Karpas-422 (cell line): Measurements from ENCODE around the gene GCK. TPM values are rescaled to one million over a fixed set of nuclear protein-coding genes. Genes with fewer than 3 reads are reported as not detected.

Experiments
- DNase-seq: peaks from one replicate; pipeline ENCODE4 v3.0.0-alpha.2; 2015
- H2AFZ ChIP-seq: fragments of 200-600 bp; sonication (generic); 2 replicates; pipeline ENCODE4 v1.6.1; 2014; ENCODE audit warnings: antibody characterized with exemption, low read length, mixed read lengths
- H3K27ac ChIP-seq: fragments of 200-600 bp; sonication (generic); 2 replicates; pipeline ENCODE4 v1.5.1; 2014; ENCODE audit warnings: mild to moderate bottlenecking, low read length, moderate library complexity
- H3K27me3 ChIP-seq: fragments of 200-600 bp; sonication (generic); 2 replicates; pipeline ENCODE4 v1.6.1; 2014; ENCODE audit warnings: low read length, mixed read lengths
- H3K36me3 ChIP-seq: fragments of 200-600 bp; sonication (generic); 2 replicates; pipeline ENCODE4 v1.6.1; 2014; ENCODE audit warnings: low read length, mixed read lengths; ENCODE audit not compliant: insufficient read depth
- H3K4me1 ChIP-seq: fragments of 200-600 bp; sonication (generic); 2 replicates; pipeline ENCODE4 v1.6.1; 2014; ENCODE audit warnings: mild to moderate bottlenecking, low read length, mixed read lengths
- H3K4me2 ChIP-seq: fragments of 200-600 bp; sonication (generic); 2 replicates; pipeline ENCODE4 v1.6.1; 2014; ENCODE audit warnings: low read length, low read depth, mild to moderate bottlenecking; ENCODE audit not compliant: poor library complexity, severe bottlenecking
- H3K4me3 ChIP-seq: fragments of 200-600 bp; sonication (generic); 2 replicates; pipeline ENCODE4 v1.5.1; 2014; ENCODE audit warnings: mild to moderate bottlenecking, antibody characterized with exemption, low read length, mixed read lengths
- H3K79me2 ChIP-seq: fragments of 200-600 bp; sonication (generic); 2 replicates; pipeline ENCODE4 v1.6.1; 2014; ENCODE audit warnings: mild to moderate bottlenecking, low read length, mixed read lengths
- H3K9ac ChIP-seq: fragments of 200-600 bp; sonication (generic); 2 replicates; pipeline ENCODE4 v1.6.0; 2014; ENCODE audit warnings: low read length
- H3K9me2 ChIP-seq: fragments of 200-600 bp; sonication (generic), shearing (Covaris generic); replicated peaks from 2 replicates; pipeline ENCODE4 v1.6.0; 2014; ENCODE audit warnings: mild to moderate bottlenecking, low read length, moderate library complexity; ENCODE audit not compliant: insufficient read depth
- H3K9me3 ChIP-seq: fragments of 300-700, 200-600 bp; sonication (generic); 2 replicates; pipeline ENCODE4 v1.6.1; 2014; ENCODE audit warnings: low read length, mixed read lengths
- H4K20me1 ChIP-seq: fragments of 200-600 bp; sonication (generic); 2 replicates; pipeline ENCODE4 v1.6.1; 2014; ENCODE audit warnings: mild to moderate bottlenecking, antibody characterized with exemption, low read length, low read depth; ENCODE audit not compliant: insufficient read depth
- total RNA-seq: library from RNA; depleted of rRNA; stranded (reverse); fragments of >200 nt; shearing (Covaris generic); gene quantifications from 2 replicates; pipeline ENCODE4 v1.2.3, GENCODE V29; 2014; ENCODE audit warnings: low replicate concordance

The GCK gene
- total RNA-seq, 1 experiment from 2014 or later, result not detected

DNA sequence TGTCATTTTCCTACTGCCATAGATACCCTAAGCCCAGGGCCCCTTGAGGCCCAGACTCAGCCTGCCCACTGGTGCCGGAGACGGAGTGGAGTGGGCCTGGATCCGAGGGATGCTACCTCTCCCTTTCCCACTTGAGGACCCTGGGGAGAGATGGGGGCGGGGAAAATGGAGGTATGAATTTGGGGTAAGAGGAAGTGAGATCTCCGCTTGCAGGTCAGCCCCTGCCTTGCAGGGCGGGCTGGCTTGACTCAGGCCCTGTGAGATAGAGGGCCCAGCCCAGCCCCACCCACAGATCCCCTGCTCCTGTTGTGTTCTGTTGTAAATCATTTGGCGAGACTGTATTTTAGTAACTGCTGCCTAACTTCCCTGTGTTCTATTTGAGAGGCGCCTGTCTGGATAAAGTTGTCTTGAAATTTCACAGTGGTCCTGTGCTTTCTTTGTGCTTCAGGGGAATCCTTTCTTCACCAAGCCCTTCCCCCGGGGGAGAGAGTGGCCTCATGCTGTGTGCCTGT is 24.7 kb upstream of the GCK start:
- H3K4me3 ChIP-seq, result no peak overlapping the region
- H4K20me1 ChIP-seq, result no peaks in the 10 kb centered on the region
- peak overlapping the region; percentile 52 for H3K9ac ChIP-seq
- H3K9me3 ChIP-seq, result no peaks in the 10 kb centered on the region
- DNase-seq, result peak; percentile 57
- H3K79me2 ChIP-seq, result no peaks in the 10 kb centered on the region
- H3K27me3 ChIP-seq, result no peaks in the 10 kb centered on the region
- no peak overlapping the region for H2AFZ ChIP-seq
- peaks cover 16% of the 10 kb centered on the region for H3K4me1 ChIP-seq
- H3K27ac ChIP-seq, result peak overlapping the region; percentile 60
- H3K9me2 ChIP-seq, result no peaks in the 10 kb centered on the region
- peak overlapping the region; percentile 21 for H3K4me2 ChIP-seq
- H3K36me3 ChIP-seq, result peaks cover 16% of the 10 kb centered on the region; the same call in 1 of the 2 replicates

DNA sequence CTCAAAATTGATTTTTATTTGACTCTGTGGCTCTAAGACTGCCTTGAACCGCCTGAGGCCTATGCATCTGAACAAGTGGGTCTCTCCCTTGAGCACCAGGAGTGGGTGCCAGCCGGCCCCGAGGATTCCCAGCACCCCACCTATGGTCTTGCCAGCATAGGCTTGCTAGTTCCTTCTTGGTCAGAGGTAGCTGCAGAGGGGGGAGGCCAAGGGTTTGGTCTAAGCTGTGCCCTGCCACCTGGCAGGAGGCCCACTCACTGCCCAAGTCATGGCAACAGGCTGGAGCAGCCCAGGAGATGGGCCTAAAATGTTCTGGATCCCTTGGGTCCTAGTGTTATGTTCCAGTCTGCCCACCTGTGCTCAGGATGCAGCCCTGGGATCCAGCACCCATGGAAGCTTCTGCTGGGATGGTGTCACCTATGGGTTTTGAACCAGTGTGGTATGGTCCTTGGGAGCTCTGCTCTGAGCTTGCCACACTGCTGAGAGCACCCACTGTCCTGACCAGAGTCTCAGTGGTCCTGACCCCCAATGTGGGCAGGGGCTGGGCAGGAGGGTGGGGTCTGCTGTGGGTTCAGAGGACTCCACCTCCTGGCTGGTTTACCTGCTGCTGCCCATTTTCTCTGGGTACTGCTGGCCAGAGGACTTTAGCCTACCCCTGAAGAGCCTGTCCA is 24.1 kb upstream of the GCK start:
- H3K4me2 ChIP-seq, result peak overlapping the region; percentile 21
- H3K27ac ChIP-seq, result peak overlapping the region; percentile 60
- no peaks in the 10 kb centered on the region for H3K9me3 ChIP-seq

GRCh38 chr7:44212581-44213184 is 23.4 kb upstream of the GCK start:
- Histone ChIP-seq H3K36me3 (peaks cover 16% of the 10 kb centered on the region; the same call in 1 of the 2 replicates), H3K9me3 (no peaks in the 10 kb centered on the region), H3K9me2 (no peaks in the 10 kb centered on the region), H4K20me1 (no peaks in the 10 kb centered on the region), H3K4me1 (peaks cover 16% of the 10 kb centered on the region), H3K4me2 (no peak overlapping the region), H3K79me2 (no peaks in the 10 kb centered on the region), H3K4me3 (no peak overlapping the region), H2AFZ (no peak overlapping the region), H3K27ac (no peak overlapping the region), H3K9ac (no peak overlapping the region), H3K27me3 (no peaks in the 10 kb centered on the region)
- no peak for DNase-seq

More for the DNA sequence above, 24.1 kb upstream of the GCK start:
- DNase-seq, result no peak
- Histone ChIP-seq H3K4me1 (peaks cover 16% of the 10 kb centered on the region), H3K27me3 (no peaks in the 10 kb centered on the region), H3K9me2 (no peaks in the 10 kb centered on the region), H3K9ac (peak overlapping the region; percentile 52; the same call in 1 of the 2 replicates), H4K20me1 (no peaks in the 10 kb centered on the region), H3K79me2 (no peaks in the 10 kb centered on the region), H3K4me3 (no peak overlapping the region), H3K36me3 (peaks cover 16% of the 10 kb centered on the region; the same call in 1 of the 2 replicates), H2AFZ (no peak overlapping the region)

GRCh38 chr7:44212018-44212417 is 22.8 kb upstream of the GCK start:
- Histone ChIP-seq H3K9me2 (no peaks in the 10 kb centered on the region), H2AFZ (no peak overlapping the region), H3K4me3 (no peak overlapping the region), H3K27me3 (no peaks in the 10 kb centered on the region), H3K9ac (no peak overlapping the region), H3K36me3 (peaks cover 21% of the 10 kb centered on the region; the same call in 1 of the 2 replicates), H3K79me2 (no peaks in the 10 kb centered on the region), H3K27ac (no peak overlapping the region), H4K20me1 (no peaks in the 10 kb centered on the region), H3K9me3 (no peaks in the 10 kb centered on the region), H3K4me2 (no peak overlapping the region), H3K4me1 (peaks cover 16% of the 10 kb centered on the region)
- DNase-seq, result no peak

DNA sequence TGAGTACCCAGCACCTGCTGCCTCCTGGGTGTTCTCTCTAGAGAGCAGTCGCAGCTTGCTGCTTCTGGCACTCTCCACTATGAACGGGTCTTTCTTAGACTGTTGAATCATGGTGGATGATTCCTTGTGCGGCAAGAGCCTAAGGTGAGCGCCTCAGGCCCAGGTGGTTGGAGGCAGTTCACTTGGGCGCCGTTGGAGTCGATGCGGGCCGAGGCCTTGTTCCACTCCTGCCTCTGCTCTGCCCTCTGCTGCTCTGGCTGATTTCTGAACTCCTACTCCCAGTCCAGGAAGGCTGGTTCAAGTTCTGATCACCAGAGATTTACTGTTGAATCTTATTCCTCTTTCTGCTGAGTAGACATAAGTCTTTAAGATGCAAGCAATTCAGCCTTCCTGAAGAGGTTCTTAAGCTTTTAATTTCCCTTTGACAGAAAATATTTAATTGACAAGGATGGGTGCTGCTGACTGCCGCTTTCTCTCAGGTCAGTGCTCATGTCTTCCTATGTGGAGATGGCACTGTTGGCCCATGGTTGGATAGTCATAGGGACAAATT is 22.0 kb upstream of the GCK start:
- Histone ChIP-seq H3K79me2 (0 out of 2 replicates have a peak, but pooled peaks cover under 1% of the 10 kb centered on the region), H3K4me3 (no peak overlapping the region), H3K9ac (no peak overlapping the region), H3K4me2 (no peak overlapping the region), H4K20me1 (no peaks in the 10 kb centered on the region), H2AFZ (no peak overlapping the region), H3K4me1 (peaks cover 16% of the 10 kb centered on the region), H3K27ac (no peak overlapping the region), H3K36me3 (peaks cover 27% of the 10 kb centered on the region; the same call in 1 of the 2 replicates), H3K9me2 (no peaks in the 10 kb centered on the region), H3K9me3 (no peaks in the 10 kb centered on the region), H3K27me3 (no peaks in the 10 kb centered on the region)
- no peak for DNase-seq

- H3K9me3 ChIP-seq, result no peaks in the 10 kb centered on the region
- H4K20me1 ChIP-seq, result no peaks in the 10 kb centered on the region
- no peak overlapping the region for H3K4me3 ChIP-seq
- no peak overlapping the region for H2AFZ ChIP-seq
- peaks cover 11% of the 10 kb centered on the region for H3K79me2 ChIP-seq
- no peak overlapping the region for H3K4me2 ChIP-seq
- peaks cover 26% of the 10 kb centered on the region for H3K4me1 ChIP-seq
- no peak overlapping the region for H3K27ac ChIP-seq
- peaks cover 35% of the 10 kb centered on the region; the same call in 1 of the 2 replicates for H3K36me3 ChIP-seq
- no peaks in the 10 kb centered on the region for H3K27me3 ChIP-seq
- DNase-seq, result no peak
- no peaks in the 10 kb centered on the region for H3K9me2 ChIP-seq
- H3K9ac ChIP-seq, result no peak overlapping the region
Observed at GRCh38 chr7:44210107-44210506, 20.9 kb upstream of the GCK start.

DNA sequence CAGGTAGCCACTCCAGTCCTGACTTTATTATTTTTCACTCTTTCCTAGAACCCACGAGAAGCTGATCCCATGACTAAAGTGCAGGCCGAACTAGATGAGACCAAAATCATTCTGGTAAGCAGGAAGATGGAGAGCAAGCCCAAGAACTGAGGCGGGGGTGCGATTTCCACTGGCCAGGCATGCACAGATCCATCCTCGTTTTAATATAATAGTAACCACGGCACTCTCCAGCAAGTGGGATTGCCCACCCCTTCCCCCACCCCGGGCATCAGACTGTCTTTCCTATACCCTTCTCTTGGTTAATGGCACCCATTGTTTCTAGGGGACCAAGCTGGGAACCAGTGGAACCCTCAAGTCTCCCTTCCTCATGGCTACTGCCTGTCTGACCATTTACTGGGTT is 18.8 kb upstream of the GCK start:
- H2AFZ ChIP-seq, result no peak overlapping the region
- no peak overlapping the region for H3K9ac ChIP-seq
- peaks cover 32% of the 10 kb centered on the region for H3K79me2 ChIP-seq
- H3K9me3 ChIP-seq, result no peaks in the 10 kb centered on the region
- H3K9me2 ChIP-seq, result no peaks in the 10 kb centered on the region
- H3K4me2 ChIP-seq, result no peak overlapping the region
- DNase-seq, result no peak
- no peak overlapping the region for H3K27ac ChIP-seq
- peaks cover 16% of the 10 kb centered on the region for H3K4me1 ChIP-seq
- H3K36me3 ChIP-seq, result peaks cover 38% of the 10 kb centered on the region; the same call in 1 of the 2 replicates
- H3K27me3 ChIP-seq, result no peaks in the 10 kb centered on the region
- H3K4me3 ChIP-seq, result no peak overlapping the region
- peaks cover 4% of the 10 kb centered on the region for H4K20me1 ChIP-seq

GRCh38 chr7:44206008-44206407 is 16.8 kb upstream of the GCK start:
- H3K79me2 ChIP-seq, result peaks cover 51% of the 10 kb centered on the region
- H3K4me3 ChIP-seq, result no peak overlapping the region
- H3K4me2 ChIP-seq, result no peak overlapping the region
- H3K4me1 ChIP-seq, result peaks cover 29% of the 10 kb centered on the region
- H3K9ac ChIP-seq, result no peak overlapping the region
- H3K9me3 ChIP-seq, result no peaks in the 10 kb centered on the region
- no peak overlapping the region for H2AFZ ChIP-seq
- H4K20me1 ChIP-seq, result peaks cover 16% of the 10 kb centered on the region
- no peak for DNase-seq
- no peaks in the 10 kb centered on the region for H3K27me3 ChIP-seq
- no peak overlapping the region for H3K27ac ChIP-seq
- peaks cover 36% of the 10 kb centered on the region; the same call in 1 of the 2 replicates for H3K36me3 ChIP-seq
- no peaks in the 10 kb centered on the region for H3K9me2 ChIP-seq
